Measurements from ENCODE around the gene SEMA5A. TPM values are rescaled to one million over a fixed set of nuclear protein-coding genes. Genes with fewer than 3 reads are reported as not detected.

The SEMA5A gene
- total and polyA plus RNA-seq, 7 donors, result 0.60 to 4.7 (median 2.8) TPM

GRCh38 chr5:9558319-9558965 lies 12.6 kb upstream of the SEMA5A start:
- no peaks in the 10 kb centered on the region for H3K4me1 ChIP-seq
- no peaks in the 10 kb centered on the region for H3K36me3 ChIP-seq
- TF ChIP-seq POLR2AphosphoS5 (IDR thresholded peaks at IDR 0.05) (no peak), POLR2A (IDR thresholded peaks at IDR 0.05) (no peak), EP300 (IDR thresholded peaks at IDR 0.05) (no peak), CTCF (IDR thresholded peaks at IDR 0.05) (no peak)
- 18 to 52% methylated on average over 5 of the region's 5 CpGs for WGBS, 2 donors
- H3K27ac ChIP-seq, result no peak overlapping the region
- H3K27me3 ChIP-seq, result no peaks in the 10 kb centered on the region
- no peak overlapping the region for H3K4me3 ChIP-seq
- intact Hi-C loops (cut with DNase I), result no loop called here
- no peak for DNase-seq
- no peaks in the 10 kb centered on the region for H3K9me3 ChIP-seq

GRCh38 chr5:9557696-9558095 lies 11.8 kb upstream of the SEMA5A start:
- Histone ChIP-seq H3K4me1 (no peaks in the 10 kb centered on the region), H3K27me3 (no peaks in the 10 kb centered on the region), H3K36me3 (no peaks in the 10 kb centered on the region), H3K9me3 (no peaks in the 10 kb centered on the region), H3K4me3 (no peak overlapping the region), H3K27ac (no peak overlapping the region)
- DNase-seq, result no peak
- 59 to 79% methylated on average over 2 of the region's 2 CpGs for WGBS, 2 donors
- TF ChIP-seq POLR2AphosphoS5 (IDR thresholded peaks at IDR 0.05) (no peak), POLR2A (IDR thresholded peaks at IDR 0.05) (no peak), EP300 (IDR thresholded peaks at IDR 0.05) (no peak), CTCF (IDR thresholded peaks at IDR 0.05) (no peak)
- intact Hi-C loops (cut with DNase I), result no loop called here

GRCh38 chr5:9555961-9556360 lies 10.1 kb upstream of the SEMA5A start:
- intact Hi-C loops (cut with DNase I), result no loop called here
- no peaks in the 10 kb centered on the region for H3K9me3 ChIP-seq
- no peak for DNase-seq
- no peaks in the 10 kb centered on the region for H3K4me1 ChIP-seq
- no peak overlapping the region for H3K27ac ChIP-seq
- H3K27me3 ChIP-seq, result no peaks in the 10 kb centered on the region
- no peak for TF ChIP-seq EP300 (IDR thresholded peaks at IDR 0.05)
- TF ChIP-seq POLR2A (IDR thresholded peaks at IDR 0.05), result no peak
- TF ChIP-seq CTCF (IDR thresholded peaks at IDR 0.05), result no peak
- H3K36me3 ChIP-seq, result no peaks in the 10 kb centered on the region
- WGBS, 2 donors, result 88 to 94% methylated on average over 4 of the region's 4 CpGs
- H3K4me3 ChIP-seq, result no peak overlapping the region

- DNase-seq, result no peak
- 14 to 70% methylated on average over 5 of the region's 5 CpGs for WGBS, 2 donors
- Histone ChIP-seq H3K27ac (no peak overlapping the region), H3K36me3 (peaks cover 0 to 12% (median 4%) of the 10 kb centered on the region in 4 donors), H3K27me3 (no peaks in the 10 kb centered on the region), H3K9me3 (no peaks in the 10 kb centered on the region), H3K4me3 (no peak overlapping the region), H3K4me1 (no peaks in the 10 kb centered on the region)
- intact Hi-C loops (cut with DNase I), result no loop called here
- no peak for TF ChIP-seq POLR2A (IDR thresholded peaks at IDR 0.05)
- no peak for TF ChIP-seq CTCF (IDR thresholded peaks at IDR 0.05)
- no peak for TF ChIP-seq POLR2AphosphoS5 (IDR thresholded peaks at IDR 0.05)
- TF ChIP-seq EP300 (IDR thresholded peaks at IDR 0.05), result no peak
Observed at GRCh38 chr5:9554122-9554521, 8.2 kb upstream of the SEMA5A start.

- TF ChIP-seq EP300 (IDR thresholded peaks at IDR 0.05), result no peak
- no peak for TF ChIP-seq POLR2A (IDR thresholded peaks at IDR 0.05)
- no peak for TF ChIP-seq CTCF (IDR thresholded peaks at IDR 0.05)
- TF ChIP-seq POLR2AphosphoS5 (IDR thresholded peaks at IDR 0.05), result no peak
- no peak for DNase-seq
- intact Hi-C loops (cut with DNase I), result no loop called here
- H3K4me3 ChIP-seq, result no peak overlapping the region
- WGBS, 2 donors, result 20 to 72% methylated on average over 4 of the region's 4 CpGs
- no peaks in the 10 kb centered on the region for H3K27me3 ChIP-seq
- no peaks in the 10 kb centered on the region for H3K9me3 ChIP-seq
- H3K4me1 ChIP-seq, result no peaks in the 10 kb centered on the region
- H3K36me3 ChIP-seq, result peaks cover 0 to 12% (median 4%) of the 10 kb centered on the region in 4 donors
- no peak overlapping the region for H3K27ac ChIP-seq
Observed at GRCh38 chr5:9553561-9553960, 7.7 kb upstream of the SEMA5A start.
